ENCODE measurements around the gene SHLD1. TPM values are rescaled to one million over a fixed set of nuclear protein-coding genes. Genes with fewer than 3 reads are reported as not detected.

Gene SHLD1
- total RNA-seq, 1 experiment from 2014 or later: 2.4 TPM

DNA sequence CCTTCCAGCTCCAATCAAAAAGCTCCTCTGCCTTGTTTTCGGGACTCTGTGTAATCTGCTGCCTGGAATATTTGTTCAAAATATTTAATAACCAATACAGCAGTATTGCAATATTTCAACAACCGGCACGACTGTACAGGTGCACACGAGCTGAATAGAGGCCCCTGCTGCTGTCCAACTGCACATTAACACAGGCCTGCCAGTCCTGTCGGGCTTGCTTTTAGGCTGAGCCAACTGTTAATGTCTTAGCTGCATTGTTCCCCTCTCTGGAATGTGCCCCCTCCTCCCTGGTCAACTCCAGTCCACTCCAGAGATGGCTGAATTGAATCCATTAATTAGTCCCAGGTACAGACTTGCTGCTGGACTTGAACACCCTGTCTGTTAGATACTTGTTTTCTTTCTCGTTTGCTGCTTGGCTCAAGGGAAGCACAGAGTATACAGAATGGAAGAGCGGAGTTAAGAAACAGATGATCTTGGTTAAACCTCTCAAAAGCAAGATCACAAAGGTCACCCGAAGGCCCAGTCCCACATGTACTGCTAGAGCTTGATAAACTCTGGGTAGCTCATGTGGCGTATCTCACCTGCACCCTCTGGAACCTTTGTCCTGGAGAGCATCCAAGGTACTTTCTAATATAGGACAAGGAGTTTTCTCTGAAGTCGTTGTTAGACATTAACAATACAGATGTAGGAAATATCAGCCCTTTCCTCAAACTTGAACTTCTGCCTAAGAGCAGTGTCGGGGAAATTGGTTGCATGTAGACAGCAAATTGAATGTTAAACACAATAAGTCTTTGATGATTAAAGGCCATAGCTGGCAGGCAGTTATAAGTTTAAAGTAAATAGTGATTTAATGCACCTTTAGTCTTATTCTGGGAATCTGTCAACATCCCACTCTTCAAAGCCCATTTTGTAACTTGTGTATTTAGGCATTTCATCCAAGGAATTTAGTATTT, 31.9 kb downstream of the SHLD1 start:
- Histone ChIP-seq H3K27me3 (ENCODE audit: insufficient read depth, low read length) (no peaks in the 10 kb centered on the region), H3K27ac (ENCODE audit: low read depth, low read length) (no peak overlapping the region), H4K20me1 (ENCODE audit: insufficient read depth) (no peaks in the 10 kb centered on the region), H3K36me3 (ENCODE audit: control insufficient read depth in 1 of 2, insufficient read depth in 2 of 2, low read length in 2 of 2) (no peaks in the 10 kb centered on the region), H3K9me3 (ENCODE audit: control insufficient read depth in 1 of 2, insufficient read depth in 1 of 2, low read depth in 1 of 2, low read length in 2 of 2) (no peaks in the 10 kb centered on the region), H2AFZ (ENCODE audit: low read depth, low read length, poor library complexity, severe bottlenecking) (no peak overlapping the region), H3K9ac (ENCODE audit: low read length) (no peak overlapping the region), H3K4me1 (ENCODE audit: control insufficient read depth in 1 of 2, insufficient read depth in 2 of 2, low read length in 2 of 2) (peaks cover 12 to 14% of the 10 kb centered on the region in 2 experiments), H3K4me3 (replicated peaks in 1 of 2; ENCODE audit: low read depth in 1 of 2, low read length in 2 of 2) (no peak overlapping the region), H3K79me2 (ENCODE audit: insufficient read depth, low read length) (no peaks in the 10 kb centered on the region), H3K9me2 (ENCODE audit: insufficient read depth) (no peaks in the 10 kb centered on the region), H3K4me2 (ENCODE audit: low read length) (no peak overlapping the region)
- ChIA-PET CTCF (interaction anchor here (4.5 kb wide), 1 partner anchor 253 kb away, joined by 17 read pairs; no protein-coding TSS in a partner anchor), POLR2A (no interaction called here), RAD21 (ENCODE audit: low non-redundant PET in 1 of 2, low total read pairs in 2 of 2, uncharacterized antibody in 2 of 2, unreplicated experiment in 2 of 2) (no interaction called here)
- DNase-seq (ENCODE audit: low read depth, low spot score) (no peak), ATAC-seq (no peak)
- TF ChIP-seq SRF (IDR thresholded peaks at IDR 0.05; ENCODE audit: low read depth) (no peak), POLR2AphosphoS5 (IDR thresholded peaks at IDR 0.05; ENCODE audit: low read depth, low read length) (no peak), YY1 (IDR thresholded peaks at IDR 0.05; ENCODE audit: extremely low read depth, insufficient replicate concordance, low read depth, low read length) (no peak), EZH2 (IDR thresholded peaks at IDR 0.05) (no peak)
- TF ChIP-seq, protein P1, sequence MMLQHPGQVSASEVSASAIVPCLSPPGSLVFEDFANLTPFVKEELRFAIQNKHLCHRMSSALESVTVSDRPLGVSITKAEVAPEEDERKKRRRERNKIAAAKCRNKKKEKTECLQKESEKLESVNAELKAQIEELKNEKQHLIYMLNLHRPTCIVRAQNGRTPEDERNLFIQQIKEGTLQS (IDR thresholded peaks at IDR 0.05): no peak
- TF ChIP-seq, protein P2, sequence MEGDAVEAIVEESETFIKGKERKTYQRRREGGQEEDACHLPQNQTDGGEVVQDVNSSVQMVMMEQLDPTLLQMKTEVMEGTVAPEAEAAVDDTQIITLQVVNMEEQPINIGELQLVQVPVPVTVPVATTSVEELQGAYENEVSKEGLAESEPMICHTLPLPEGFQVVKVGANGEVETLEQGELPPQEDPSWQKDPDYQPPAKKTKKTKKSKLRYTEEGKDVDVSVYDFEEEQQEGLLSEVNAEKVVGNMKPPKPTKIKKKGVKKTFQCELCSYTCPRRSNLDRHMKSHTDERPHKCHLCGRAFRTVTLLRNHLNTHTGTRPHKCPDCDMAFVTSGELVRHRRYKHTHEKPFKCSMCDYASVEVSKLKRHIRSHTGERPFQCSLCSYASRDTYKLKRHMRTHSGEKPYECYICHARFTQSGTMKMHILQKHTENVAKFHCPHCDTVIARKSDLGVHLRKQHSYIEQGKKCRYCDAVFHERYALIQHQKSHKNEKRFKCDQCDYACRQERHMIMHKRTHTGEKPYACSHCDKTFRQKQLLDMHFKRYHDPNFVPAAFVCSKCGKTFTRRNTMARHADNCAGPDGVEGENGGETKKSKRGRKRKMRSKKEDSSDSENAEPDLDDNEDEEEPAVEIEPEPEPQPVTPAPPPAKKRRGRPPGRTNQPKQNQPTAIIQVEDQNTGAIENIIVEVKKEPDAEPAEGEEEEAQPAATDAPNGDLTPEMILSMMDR (IDR thresholded peaks at IDR 0.05 in 2 of 3, conservative IDR thresholded peaks at IDR 0.05 in 1 of 3; ENCODE audit: borderline replicate concordance in 1 of 3, insufficient read depth in 1 of 3, low read depth in 2 of 3, low read length in 2 of 3): no peak
- intact Hi-C loops (cut with micrococcal nuclease): no loop called here
- BruUV-seq (replicated peaks): no TSS peak

Measured in HCT116 (cell line).